SK-N-SH (cell line): ENCODE results near the gene MGAT4A. TPM values are rescaled to one million over a fixed set of nuclear protein-coding genes. Genes with fewer than 3 reads are reported as not detected.

ENCODE experiments used
- CTCF ChIA-PET: fragments of 300-600, 350-600 bp; formaldehyde crosslinking; extraction: SDS; loops from one replicate; lab custom pipeline; 2021; lab: Yijun Ruan, JAX
- POLR2A ChIA-PET: fragments of 350-600 bp; sonication (Branson Sonifier 250); formaldehyde crosslinking; extraction: SDS; loops from one replicate; lab custom pipeline; 2020; ENCODE audit warnings: antibody characterized with exemption, inconsistent platforms; lab: Yijun Ruan, JAX
- DNase-seq: peaks from one replicate; pipeline ENCODE4 v3.0.0; 2012
- H2AFZ ChIP-seq: fragments of 200-600 bp; sonication (generic); 2 replicates; pipeline ENCODE4 v1.8.1; 2016; ENCODE audit warnings: antibody characterized with exemption, mild to moderate bottlenecking, low read depth
- H3F3A ChIP-seq: fragments of 200-600 bp; sonication (generic); replicated peaks from 2 replicates; pipeline ENCODE3; 2016; ENCODE audit warnings: antibody characterized with exemption, mild to moderate bottlenecking; ENCODE audit not compliant: insufficient read depth
- H3K27ac ChIP-seq, 2 experiments: fragments of 200-500 bp in 1 of 2; fragments of 200-600 bp in 1 of 2; sonication (Bioruptor generic) in 1 of 2; sonication (generic), shearing (Covaris generic) in 1 of 2; 2 replicates each; pipeline versions ENCODE4 v1.5.1 to v1.6.1; 2014 to 2016; ENCODE audit warnings: low read depth in 2 of 2, inconsistent platforms in 1 of 2, low read length in 1 of 2, mild to moderate bottlenecking in 1 of 2, mixed read lengths in 1 of 2
- H3K27me3 ChIP-seq: fragments of 200-600 bp; sonication (generic), shearing (Covaris generic); 2 replicates; pipeline ENCODE4 v1.6.1; 2016; ENCODE audit warnings: mixed run types; ENCODE audit not compliant: insufficient read depth
- H3K36me3 ChIP-seq, 2 experiments: fragments of 200-500 bp in 1 of 2; fragments of 200-600 bp in 1 of 2; sonication (Bioruptor generic) in 1 of 2; sonication (generic) in 1 of 2; replicated peaks in 1 of 2; 2 replicates each; pipeline versions ENCODE3 to v1.5.1; 2014 to 2016; ENCODE audit warnings: low read length in 1 of 2, mild to moderate bottlenecking in 1 of 2; ENCODE audit not compliant: insufficient read depth in 2 of 2, control insufficient read depth in 1 of 2
- H3K4me1 ChIP-seq, 2 experiments: fragments of 200-500 bp in 1 of 2; fragments of 200-600 bp in 1 of 2; sonication (Bioruptor generic) in 1 of 2; sonication (generic), shearing (Covaris generic) in 1 of 2; 2 replicates each; pipeline versions ENCODE4 v1.5.1 to v1.6.1; 2014 to 2016; ENCODE audit warnings: low read depth in 1 of 2, low read length in 1 of 2, mixed run types in 1 of 2; ENCODE audit not compliant: insufficient read depth in 2 of 2, control insufficient read depth in 1 of 2
- H3K4me2 ChIP-seq: fragments of 200-600 bp; sonication (generic), shearing (Covaris generic); 2 replicates; pipeline ENCODE4 v1.6.1; 2017; ENCODE audit warnings: mixed run types
- H3K4me3 ChIP-seq, 2 experiments: fragments of 200-500 bp in 1 of 2; fragments of 200-600 bp in 1 of 2; sonication (Bioruptor generic) in 1 of 2; sonication (generic), shearing (Covaris generic) in 1 of 2; 2 replicates each; pipeline versions ENCODE4 v1.5.1 to v1.8.1; 2014 to 2016; ENCODE audit warnings: low read depth in 2 of 2, inconsistent platforms in 1 of 2, low read length in 1 of 2, mild to moderate bottlenecking in 1 of 2, mixed read lengths in 1 of 2, moderate library complexity in 1 of 2
- H3K79me2 ChIP-seq: fragments of 200-600 bp; sonication (generic); 2 replicates; pipeline ENCODE4 v1.8.1; 2017; ENCODE audit warnings: mild to moderate bottlenecking; ENCODE audit not compliant: insufficient read depth
- H3K9ac ChIP-seq: fragments of 200-600 bp; sonication (generic); 2 replicates; pipeline ENCODE4 v1.6.1; 2017; ENCODE audit warnings: mixed run types
- H3K9me2 ChIP-seq: fragments of 200-600 bp; sonication (generic); 2 replicates; pipeline ENCODE4 v1.6.1; 2017; ENCODE audit warnings: mixed run types
- H3K9me3 ChIP-seq: fragments of 200-600 bp; sonication (generic); 2 replicates; pipeline ENCODE4 v1.6.1; 2017; ENCODE audit warnings: mixed run types, mild to moderate bottlenecking, moderate library complexity
- H4K20me1 ChIP-seq: fragments of 200-600 bp; sonication (generic); 2 replicates; pipeline ENCODE4 v1.6.1; 2017; ENCODE audit warnings: mild to moderate bottlenecking, mixed run types; ENCODE audit not compliant: insufficient read depth
- EP300 ChIP-seq, 2 experiments: IDR thresholded peaks; 2 replicates each; pipeline versions ENCODE4 v1.4.0 to v1.6.1; 2012; ENCODE audit warnings: borderline replicate concordance in 1 of 2, low read depth in 1 of 2, low read length in 1 of 2
- FOXM1 ChIP-seq: IDR thresholded peaks from 2 replicates; pipeline ENCODE4 v1.4.0; 2012; ENCODE audit warnings: low read depth, mild to moderate bottlenecking
- GABPA ChIP-seq: IDR thresholded peaks from 2 replicates; pipeline ENCODE4 v1.4.0; 2012; ENCODE audit warnings: low read depth, mild to moderate bottlenecking
- GATA2 ChIP-seq: sonication (generic); formaldehyde crosslinking; IDR thresholded peaks from 2 replicates; pipeline ENCODE4 v1.5.0; 2020; ENCODE audit warnings: mild to moderate bottlenecking, missing genetic modification reagents
- JUND ChIP-seq: IDR thresholded peaks from 2 replicates; pipeline ENCODE4 v1.4.0; 2012
- MEF2A ChIP-seq: IDR thresholded peaks from 2 replicates; pipeline ENCODE4 v1.4.0; 2012; ENCODE audit warnings: low read depth, borderline replicate concordance
- NRF1 ChIP-seq: IDR thresholded peaks from 2 replicates; pipeline ENCODE4 v1.6.1; 2012; ENCODE audit warnings: low read depth, mild to moderate bottlenecking, low read length
- POLR2AphosphoS5 ChIP-seq: IDR thresholded peaks from 2 replicates; pipeline ENCODE4 v1.6.1; 2012; ENCODE audit warnings: low read depth, low read length
- RAD21 ChIP-seq: IDR thresholded peaks from 2 replicates; pipeline ENCODE4 v1.6.1; 2012; ENCODE audit warnings: mild to moderate bottlenecking, low read length
- RFX5 ChIP-seq: IDR thresholded peaks from 2 replicates; pipeline ENCODE4 v1.6.1; 2012; ENCODE audit warnings: mild to moderate bottlenecking, improper control_type of control experiment, low read length
- RXRA ChIP-seq: IDR thresholded peaks from 2 replicates; pipeline ENCODE4 v1.4.0; 2012; ENCODE audit warnings: low read depth, mild to moderate bottlenecking, borderline replicate concordance
- SIN3A ChIP-seq: IDR thresholded peaks from 2 replicates; pipeline ENCODE4 v1.6.1; 2012; ENCODE audit warnings: low read depth, mild to moderate bottlenecking, low read length, moderate library complexity, borderline replicate concordance
- SMC3 ChIP-seq: IDR thresholded peaks from 2 replicates; pipeline ENCODE4 v1.6.1; 2012; ENCODE audit warnings: low read depth, low read length, improper control_type of control experiment
- TAF1 ChIP-seq: IDR thresholded peaks from 2 replicates; pipeline ENCODE4 v1.6.1; 2012; ENCODE audit warnings: low read depth, mild to moderate bottlenecking, low read length, moderate library complexity, borderline replicate concordance
- USF2 ChIP-seq: fragments of 150-350 bp; IDR thresholded peaks from 2 replicates; pipeline ENCODE4 v1.6.1; 2017; ENCODE audit warnings: antibody characterized with exemption, low read length, low read depth, borderline replicate concordance
- YY1 ChIP-seq: IDR thresholded peaks from 2 replicates; pipeline ENCODE4 v1.4.0; 2012; ENCODE audit warnings: low read depth, mild to moderate bottlenecking
- WGBS: methylation state at CpG from one replicate; pipeline ENCODE4 v1.1.6; 2017; ENCODE audit warnings: low lambda C conversion rate; 5-methylcytosine and 5-hydroxymethylcytosine counted together
- polyA plus RNA-seq, 3 experiments: library from polyadenylated mRNA; depleted of rRNA; stranded (reverse); fragments of >200 nt; gene quantifications; 2 replicates each; pipeline ENCODE4 v1.2.3, GENCODE V29; 2012
- TF ChIP-seq, protein P1 (sequence below): IDR thresholded peaks from 2 replicates; pipeline ENCODE4 v1.4.0; 2012; ENCODE audit warnings: low read depth
- TF ChIP-seq, protein P2 (sequence below): fragments of 200-600 bp; sonication (generic); IDR thresholded peaks from 2 replicates; pipeline ENCODE4 v1.6.1; 2017; ENCODE audit warnings: antibody characterized with exemption, mild to moderate bottlenecking, moderate library complexity
- TF ChIP-seq, protein P3 (sequence below): fragments of 150-350 bp; IDR thresholded peaks from 2 replicates; pipeline ENCODE4 v1.6.1; 2016; ENCODE audit warnings: mild to moderate bottlenecking, low read depth, low read length

The MGAT4A gene
- polyA plus RNA-seq, 1 of the 3 experiments (the other 2 are of a cell fraction), result 0.07 TPM

GRCh38 chr2:98614024-98614739 is 116.8 kb downstream of the MGAT4A start:
- Histone ChIP-seq H3K27ac (no peak overlapping the region), H3K9me2 (no peaks in the 10 kb centered on the region), H3K9ac (no peak overlapping the region), H4K20me1 (no peaks in the 10 kb centered on the region), H3K4me1 (peaks cover 0 to 18% of the 10 kb centered on the region in 2 experiments; a peak in 3 of 4 replicates), H3K27me3 (no peaks in the 10 kb centered on the region), H2AFZ (no peak overlapping the region), H3K36me3 (peaks cover 69 to 85% of the 10 kb centered on the region in 2 experiments), H3K79me2 (peaks cover 25% of the 10 kb centered on the region), H3K9me3 (no peaks in the 10 kb centered on the region), H3K4me2 (no peak overlapping the region), H3K4me3 (no peak overlapping the region), H3F3A (no peaks in the 10 kb centered on the region)
- 98% methylated on average over 9 of the region's 9 CpGs for WGBS
- no peak for DNase-seq
- CTCF ChIA-PET, result interaction anchor here (0.9 kb wide), 1 partner anchor 12 kb away, joined by 3 read pairs; no protein-coding TSS in a partner anchor
- POLR2A ChIA-PET, result no interaction called here
- TF ChIP-seq, protein P1, sequence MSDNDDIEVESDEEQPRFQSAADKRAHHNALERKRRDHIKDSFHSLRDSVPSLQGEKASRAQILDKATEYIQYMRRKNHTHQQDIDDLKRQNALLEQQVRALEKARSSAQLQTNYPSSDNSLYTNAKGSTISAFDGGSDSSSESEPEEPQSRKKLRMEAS, result no peak
- TF ChIP-seq MEF2A, result no peak
- TF ChIP-seq RAD21, result no peak
- TF ChIP-seq RFX5, result no peak
- TF ChIP-seq GABPA, result no peak
- no peak for TF ChIP-seq YY1
- TF ChIP-seq, protein P2, sequence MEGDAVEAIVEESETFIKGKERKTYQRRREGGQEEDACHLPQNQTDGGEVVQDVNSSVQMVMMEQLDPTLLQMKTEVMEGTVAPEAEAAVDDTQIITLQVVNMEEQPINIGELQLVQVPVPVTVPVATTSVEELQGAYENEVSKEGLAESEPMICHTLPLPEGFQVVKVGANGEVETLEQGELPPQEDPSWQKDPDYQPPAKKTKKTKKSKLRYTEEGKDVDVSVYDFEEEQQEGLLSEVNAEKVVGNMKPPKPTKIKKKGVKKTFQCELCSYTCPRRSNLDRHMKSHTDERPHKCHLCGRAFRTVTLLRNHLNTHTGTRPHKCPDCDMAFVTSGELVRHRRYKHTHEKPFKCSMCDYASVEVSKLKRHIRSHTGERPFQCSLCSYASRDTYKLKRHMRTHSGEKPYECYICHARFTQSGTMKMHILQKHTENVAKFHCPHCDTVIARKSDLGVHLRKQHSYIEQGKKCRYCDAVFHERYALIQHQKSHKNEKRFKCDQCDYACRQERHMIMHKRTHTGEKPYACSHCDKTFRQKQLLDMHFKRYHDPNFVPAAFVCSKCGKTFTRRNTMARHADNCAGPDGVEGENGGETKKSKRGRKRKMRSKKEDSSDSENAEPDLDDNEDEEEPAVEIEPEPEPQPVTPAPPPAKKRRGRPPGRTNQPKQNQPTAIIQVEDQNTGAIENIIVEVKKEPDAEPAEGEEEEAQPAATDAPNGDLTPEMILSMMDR, result no peak
- TF ChIP-seq SIN3A, result no peak
- no peak for TF ChIP-seq USF2
- no peak for TF ChIP-seq EP300 (IDR thresholded peaks at IDR 0.05; ENCODE audit: borderline replicate concordance in 1 of 2, low read depth in 1 of 2, low read length in 1 of 2)
- no peak for TF ChIP-seq RXRA
- no peak for TF ChIP-seq FOXM1
- no peak for TF ChIP-seq SMC3
- TF ChIP-seq TAF1, result no peak
- no peak for TF ChIP-seq JUND
- TF ChIP-seq GATA2 (CRISPR knock-in tag), result no peak
- no peak for TF ChIP-seq POLR2AphosphoS5
- TF ChIP-seq, protein P3, sequence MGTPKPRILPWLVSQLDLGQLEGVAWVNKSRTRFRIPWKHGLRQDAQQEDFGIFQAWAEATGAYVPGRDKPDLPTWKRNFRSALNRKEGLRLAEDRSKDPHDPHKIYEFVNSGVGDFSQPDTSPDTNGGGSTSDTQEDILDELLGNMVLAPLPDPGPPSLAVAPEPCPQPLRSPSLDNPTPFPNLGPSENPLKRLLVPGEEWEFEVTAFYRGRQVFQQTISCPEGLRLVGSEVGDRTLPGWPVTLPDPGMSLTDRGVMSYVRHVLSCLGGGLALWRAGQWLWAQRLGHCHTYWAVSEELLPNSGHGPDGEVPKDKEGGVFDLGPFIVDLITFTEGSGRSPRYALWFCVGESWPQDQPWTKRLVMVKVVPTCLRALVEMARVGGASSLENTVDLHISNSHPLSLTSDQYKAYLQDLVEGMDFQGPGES, result no peak
- no peak for TF ChIP-seq NRF1
